ENCODE results near the gene GDF10. TPM values are rescaled to one million over a fixed set of nuclear protein-coding genes. Genes with fewer than 3 reads are reported as not detected.

The GDF10 gene
- total and polyA plus RNA-seq, 9 of the 15 experiments (the other 6 are each of a cell fraction or from before 2014, with no cell fraction given): 0.03 to 0.20 (median 0.11) TPM; not detected in 6

DNA sequence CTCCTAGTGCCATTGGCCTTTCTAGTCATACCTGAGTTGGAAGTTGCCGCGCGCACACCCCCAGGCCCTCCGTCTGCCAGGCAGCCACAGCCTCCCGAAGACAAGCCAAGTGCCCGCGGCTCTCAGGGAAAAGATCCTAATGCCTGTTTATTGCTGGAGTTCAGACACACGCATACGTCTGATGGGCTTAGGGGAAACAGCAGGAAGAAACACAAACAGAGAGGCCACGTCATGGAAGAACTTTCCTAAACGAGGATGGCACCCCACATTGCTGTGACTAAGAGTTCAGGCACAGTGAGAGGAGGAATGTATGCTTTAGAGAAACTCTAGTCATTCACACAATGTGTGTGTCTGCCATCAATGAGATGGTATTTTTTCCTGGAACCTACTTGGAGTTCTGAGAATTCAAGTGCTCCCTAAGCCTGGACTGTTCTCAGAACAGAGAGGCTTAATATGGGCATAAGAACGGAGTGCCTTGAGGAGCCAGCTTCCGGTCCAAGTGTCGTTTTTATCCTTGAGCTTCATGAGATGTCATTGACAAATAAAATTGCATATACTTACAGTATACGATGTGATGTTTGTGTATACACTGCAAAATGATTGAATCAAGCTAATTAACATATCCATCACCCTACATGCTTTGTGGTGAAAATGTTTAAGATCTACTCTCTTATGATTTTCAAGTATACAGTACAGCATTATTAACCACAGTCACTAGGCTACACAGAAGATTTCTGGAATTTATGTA lies 36.6 kb downstream of the GDF10 start (continued):
- TF ChIP-seq, protein P1, sequence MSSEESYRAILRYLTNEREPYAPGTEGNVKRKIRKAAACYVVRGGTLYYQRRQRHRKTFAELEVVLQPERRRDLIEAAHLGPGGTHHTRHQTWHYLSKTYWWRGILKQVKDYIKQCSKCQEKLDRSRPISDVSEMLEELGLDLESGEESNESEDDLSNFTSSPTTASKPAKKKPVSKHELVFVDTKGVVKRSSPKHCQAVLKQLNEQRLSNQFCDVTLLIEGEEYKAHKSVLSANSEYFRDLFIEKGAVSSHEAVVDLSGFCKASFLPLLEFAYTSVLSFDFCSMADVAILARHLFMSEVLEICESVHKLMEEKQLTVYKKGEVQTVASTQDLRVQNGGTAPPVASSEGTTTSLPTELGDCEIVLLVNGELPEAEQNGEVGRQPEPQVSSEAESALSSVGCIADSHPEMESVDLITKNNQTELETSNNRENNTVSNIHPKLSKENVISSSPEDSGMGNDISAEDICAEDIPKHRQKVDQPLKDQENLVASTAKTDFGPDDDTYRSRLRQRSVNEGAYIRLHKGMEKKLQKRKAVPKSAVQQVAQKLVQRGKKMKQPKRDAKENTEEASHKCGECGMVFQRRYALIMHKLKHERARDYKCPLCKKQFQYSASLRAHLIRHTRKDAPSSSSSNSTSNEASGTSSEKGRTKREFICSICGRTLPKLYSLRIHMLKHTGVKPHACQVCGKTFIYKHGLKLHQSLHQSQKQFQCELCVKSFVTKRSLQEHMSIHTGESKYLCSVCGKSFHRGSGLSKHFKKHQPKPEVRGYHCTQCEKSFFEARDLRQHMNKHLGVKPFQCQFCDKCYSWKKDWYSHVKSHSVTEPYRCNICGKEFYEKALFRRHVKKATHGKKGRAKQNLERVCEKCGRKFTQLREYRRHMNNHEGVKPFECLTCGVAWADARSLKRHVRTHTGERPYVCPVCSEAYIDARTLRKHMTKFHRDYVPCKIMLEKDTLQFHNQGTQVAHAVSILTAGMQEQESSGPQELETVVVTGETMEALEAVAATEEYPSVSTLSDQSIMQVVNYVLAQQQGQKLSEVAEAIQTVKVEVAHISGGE (CRISPR knock-in tag; IDR thresholded peaks at IDR 0.05): no peak
- TF ChIP-seq, protein P2, sequence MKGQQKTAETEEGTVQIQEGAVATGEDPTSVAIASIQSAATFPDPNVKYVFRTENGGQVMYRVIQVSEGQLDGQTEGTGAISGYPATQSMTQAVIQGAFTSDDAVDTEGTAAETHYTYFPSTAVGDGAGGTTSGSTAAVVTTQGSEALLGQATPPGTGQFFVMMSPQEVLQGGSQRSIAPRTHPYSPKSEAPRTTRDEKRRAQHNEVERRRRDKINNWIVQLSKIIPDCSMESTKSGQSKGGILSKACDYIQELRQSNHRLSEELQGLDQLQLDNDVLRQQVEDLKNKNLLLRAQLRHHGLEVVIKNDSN (CRISPR knock-in tag; IDR thresholded peaks at IDR 0.05): no peak
- TF ChIP-seq SETDB1 (IDR thresholded peaks at IDR 0.05; ENCODE audit: low read length) (no peak), TSC22D4 (tag; IDR thresholded peaks at IDR 0.05) (no peak), ARHGAP35 (IDR thresholded peaks at IDR 0.05; ENCODE audit: partially characterized antibody) (no peak), KDM2B (CRISPR knock-in tag; IDR thresholded peaks at IDR 0.05) (no peak), LARP7 (IDR thresholded peaks at IDR 0.05) (0 out of 2 replicates have a peak, but pooled peaks have one; percentile 11), BCOR (IDR thresholded peaks at IDR 0.05) (peak; percentile 21; the same call in 1 of the 2 replicates), PHB2 (IDR thresholded peaks at IDR 0.05; ENCODE audit: low read depth) (no peak), DNMT1 (IDR thresholded peaks at IDR 0.05) (no peak), SMARCA4 (IDR thresholded peaks at IDR 0.05) (peak; percentile 70), ZNF316 (IDR thresholded peaks at IDR 0.05) (peak; percentile 47)
- TF ChIP-seq, protein P3, sequence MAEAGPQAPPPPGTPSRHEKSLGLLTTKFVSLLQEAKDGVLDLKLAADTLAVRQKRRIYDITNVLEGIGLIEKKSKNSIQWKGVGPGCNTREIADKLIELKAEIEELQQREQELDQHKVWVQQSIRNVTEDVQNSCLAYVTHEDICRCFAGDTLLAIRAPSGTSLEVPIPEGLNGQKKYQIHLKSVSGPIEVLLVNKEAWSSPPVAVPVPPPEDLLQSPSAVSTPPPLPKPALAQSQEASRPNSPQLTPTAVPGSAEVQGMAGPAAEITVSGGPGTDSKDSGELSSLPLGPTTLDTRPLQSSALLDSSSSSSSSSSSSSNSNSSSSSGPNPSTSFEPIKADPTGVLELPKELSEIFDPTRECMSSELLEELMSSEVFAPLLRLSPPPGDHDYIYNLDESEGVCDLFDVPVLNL (CRISPR knock-in tag; IDR thresholded peaks at IDR 0.05; ENCODE audit: low read depth): no peak
- TF ChIP-seq, protein P4, sequence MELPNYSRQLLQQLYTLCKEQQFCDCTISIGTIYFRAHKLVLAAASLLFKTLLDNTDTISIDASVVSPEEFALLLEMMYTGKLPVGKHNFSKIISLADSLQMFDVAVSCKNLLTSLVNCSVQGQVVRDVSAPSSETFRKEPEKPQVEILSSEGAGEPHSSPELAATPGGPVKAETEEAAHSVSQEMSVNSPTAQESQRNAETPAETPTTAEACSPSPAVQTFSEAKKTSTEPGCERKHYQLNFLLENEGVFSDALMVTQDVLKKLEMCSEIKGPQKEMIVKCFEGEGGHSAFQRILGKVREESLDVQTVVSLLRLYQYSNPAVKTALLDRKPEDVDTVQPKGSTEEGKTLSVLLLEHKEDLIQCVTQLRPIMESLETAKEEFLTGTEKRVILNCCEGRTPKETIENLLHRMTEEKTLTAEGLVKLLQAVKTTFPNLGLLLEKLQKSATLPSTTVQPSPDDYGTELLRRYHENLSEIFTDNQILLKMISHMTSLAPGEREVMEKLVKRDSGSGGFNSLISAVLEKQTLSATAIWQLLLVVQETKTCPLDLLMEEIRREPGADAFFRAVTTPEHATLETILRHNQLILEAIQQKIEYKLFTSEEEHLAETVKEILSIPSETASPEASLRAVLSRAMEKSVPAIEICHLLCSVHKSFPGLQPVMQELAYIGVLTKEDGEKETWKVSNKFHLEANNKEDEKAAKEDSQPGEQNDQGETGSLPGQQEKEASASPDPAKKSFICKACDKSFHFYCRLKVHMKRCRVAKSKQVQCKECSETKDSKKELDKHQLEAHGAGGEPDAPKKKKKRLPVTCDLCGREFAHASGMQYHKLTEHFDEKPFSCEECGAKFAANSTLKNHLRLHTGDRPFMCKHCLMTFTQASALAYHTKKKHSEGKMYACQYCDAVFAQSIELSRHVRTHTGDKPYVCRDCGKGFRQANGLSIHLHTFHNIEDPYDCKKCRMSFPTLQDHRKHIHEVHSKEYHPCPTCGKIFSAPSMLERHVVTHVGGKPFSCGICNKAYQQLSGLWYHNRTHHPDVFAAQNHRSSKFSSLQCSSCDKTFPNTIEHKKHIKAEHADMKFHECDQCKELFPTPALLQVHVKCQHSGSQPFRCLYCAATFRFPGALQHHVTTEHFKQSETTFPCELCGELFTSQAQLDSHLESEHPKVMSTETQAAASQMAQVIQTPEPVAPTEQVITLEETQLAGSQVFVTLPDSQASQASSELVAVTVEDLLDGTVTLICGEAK (IDR thresholded peaks at IDR 0.05): no peak
- TF ChIP-seq, protein P4 (CRISPR knock-in tag; IDR thresholded peaks at IDR 0.05): no peak

Measured in K562 (cell line).